Liver (tissue), 3 donors: ENCODE measurements around the gene RNASE4.

Experiments used
- CTCF ChIP-seq: fragments of 150-350 bp; IDR thresholded peaks from 2 replicates; pipeline ENCODE4 v1.5.1; 2017; ENCODE audit warnings: improper control_type of control experiment, low read depth, low read length; ENCODE audit not compliant: missing input control
- EGR1 ChIP-seq, 2 donors: IDR thresholded peaks; 2 replicates each; pipeline ENCODE4 v1.6.1; 2016 to 2018; ENCODE audit warnings: antibody characterized with exemption in 2 of 2, low read depth in 2 of 2
- GABPA ChIP-seq, 2 donors: IDR thresholded peaks in 1 of 2; conservative IDR thresholded peaks in 1 of 2; 2 replicates each; pipeline ENCODE4 v1.6.1; 2016; ENCODE audit warnings: antibody characterized with exemption in 2 of 2, mild to moderate bottlenecking in 1 of 2, moderate library complexity in 1 of 2
- RAD21 ChIP-seq, 2 donors: IDR thresholded peaks; 2 replicates each; pipeline ENCODE4 v1.6.1; 2016; ENCODE audit warnings: antibody characterized with exemption in 2 of 2, mild to moderate bottlenecking in 2 of 2
- REST ChIP-seq: IDR thresholded peaks from 2 replicates; pipeline ENCODE4 v1.6.1; 2016; ENCODE audit warnings: antibody characterized with exemption, mild to moderate bottlenecking
- RXRA ChIP-seq, 2 donors: IDR thresholded peaks; 2 replicates each; pipeline ENCODE4 v1.6.1; 2017 to 2018; ENCODE audit warnings: antibody characterized with exemption in 2 of 2, mild to moderate bottlenecking in 1 of 2
- SP1 ChIP-seq: IDR thresholded peaks from 2 replicates; pipeline ENCODE4 v1.6.1; 2018; ENCODE audit warnings: antibody characterized with exemption, mild to moderate bottlenecking
- YY1 ChIP-seq: IDR thresholded peaks from 2 replicates; pipeline ENCODE4 v1.6.1; 2016; ENCODE audit warnings: antibody characterized with exemption, mild to moderate bottlenecking
- ZBTB33 ChIP-seq: IDR thresholded peaks from 2 replicates; pipeline ENCODE4 v1.6.1; 2016; ENCODE audit warnings: antibody characterized with exemption
- donor health status: healthy.
- donor health status: healthy.

DNA sequence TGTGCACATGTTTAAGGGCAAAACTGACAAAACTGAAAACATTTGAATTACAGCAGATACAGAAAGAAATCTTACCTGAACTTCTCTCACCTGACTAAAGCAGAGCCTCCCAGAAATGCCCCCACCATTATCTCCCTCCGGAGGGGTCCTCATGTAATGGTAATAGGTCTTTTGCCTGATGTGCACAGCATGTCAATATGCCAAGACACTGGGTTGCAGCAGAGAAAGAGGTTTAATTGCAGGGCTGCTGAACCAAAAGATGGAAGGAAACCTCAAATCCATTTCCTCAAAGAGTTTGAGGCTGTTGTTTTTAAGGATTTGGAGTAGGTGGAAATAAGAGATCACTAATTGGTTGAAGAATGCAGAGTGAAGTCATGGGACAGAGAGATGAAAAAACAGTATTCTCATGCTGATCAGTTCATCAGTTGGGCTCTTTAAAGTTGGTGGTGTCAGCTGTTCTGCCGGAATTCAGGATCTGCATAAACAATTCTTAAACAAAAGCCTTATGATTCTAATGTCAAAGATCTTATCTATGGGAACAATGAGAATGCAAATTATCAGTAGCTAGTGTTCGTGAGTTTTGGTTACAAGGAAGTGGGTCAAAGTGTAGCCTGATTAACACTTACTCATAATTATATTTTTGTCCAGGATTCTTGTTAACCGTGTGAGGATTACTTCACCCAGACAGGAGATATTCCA, 22.4 kb downstream of the RNASE4 start:
- TF ChIP-seq CTCF (no peak), YY1 (no peak), REST (no peak), SP1 (no peak), RAD21 (IDR thresholded peaks at IDR 0.05) (no peak), GABPA (IDR thresholded peaks at IDR 0.05 in 1 of 2, conservative IDR thresholded peaks at IDR 0.05 in 1 of 2) (no peak), ZBTB33 (no peak), RXRA (IDR thresholded peaks at IDR 0.05) (no peak), EGR1 (IDR thresholded peaks at IDR 0.05; ENCODE audit: low read depth in 2 of 2) (no peak)
